ENCODE data around the gene MLKL. TPM values are rescaled to one million over a fixed set of nuclear protein-coding genes. Genes with fewer than 3 reads are reported as not detected.

MLKL gene
- total RNA-seq, 1 experiment from 2014 or later = 50.0 TPM

Other genes starting within 250 kb of the MLKL start
- 63.5 and 66.9 TPM in 2 replicates for gene GLG1, start 93.7 kb downstream of the MLKL start, total RNA-seq (2014; rRNA removed; shearing (Covaris generic))
- 30.6 and 35.6 TPM in 2 replicates for gene RFWD3, start 34.0 kb downstream of the MLKL start, total RNA-seq (2014; rRNA removed; shearing (Covaris generic))
- 0.45 and 0.98 TPM in 2 replicates for gene FA2H, start 74.0 kb upstream of the MLKL start, total RNA-seq (2014; rRNA removed; shearing (Covaris generic))